Measurements from ENCODE around the gene JAK3. TPM values are rescaled to one million over a fixed set of nuclear protein-coding genes. Genes with fewer than 3 reads are reported as not detected.

JAK3 gene
- total RNA-seq, 1 donor from 2014 or later = 227 TPM

GRCh38 chr19:17872251-17873001 is 24.6 kb upstream of the JAK3 start:
- H3K4me3 Mint-ChIP-seq = peak overlapping the region; percentile 86
- H3K36me3 Mint-ChIP-seq (ENCODE audit: low read depth) = peaks cover 2% of the 10 kb centered on the region
- no peaks in the 10 kb centered on the region for H3K9me3 Mint-ChIP-seq
- DNase-seq (ENCODE audit: low spot score) = peak; percentile 48
- intact Hi-C loops (cut with micrococcal nuclease) = loop anchor here (5.0 kb wide), 1 partner anchor 125 kb away; no protein-coding TSS in a partner anchor
- H3K4me1 Mint-ChIP-seq (ENCODE audit: low read depth) = peaks cover 4% of the 10 kb centered on the region
- peak overlapping the region; percentile 48 for H3K27ac Mint-ChIP-seq
- peaks cover 4% of the 10 kb centered on the region for H3K27me3 Mint-ChIP-seq (ENCODE audit: insufficient read depth)

GRCh38 chr19:17871878-17872250 is 24.1 kb upstream of the JAK3 start, which contains the start of gene SLC5A5:
Gene SLC5A5 (plus strand): TSS chr19:17871945. CDS start chr19:17872320, 375 bp downstream.
- Mint-ChIP-seq H3K27ac (peak within 1 kb of the TSS; percentile 74), H3K4me1 (ENCODE audit: low read depth) (peaks cover 4% of the 10 kb centered on the region), H3K36me3 (ENCODE audit: low read depth) (peaks cover 2% of the 10 kb centered on the region), H3K9me3 (no peaks in the 10 kb centered on the region), H3K4me3 (peak within 1 kb of the TSS; percentile 86), H3K27me3 (ENCODE audit: insufficient read depth) (peaks cover 4% of the 10 kb centered on the region)
- intact Hi-C loops (cut with micrococcal nuclease) = loop anchor here (5.0 kb wide), 1 partner anchor 125 kb away; no protein-coding TSS in a partner anchor
- DNase-seq (ENCODE audit: low spot score) = no peak

GRCh38 chr19:17871032-17871877 is 23.5 kb upstream of the JAK3 start:
- no peak for DNase-seq (ENCODE audit: low spot score)
- H3K4me3 Mint-ChIP-seq = peak overlapping the region; percentile 86
- peaks cover 4% of the 10 kb centered on the region for H3K27me3 Mint-ChIP-seq (ENCODE audit: insufficient read depth)
- intact Hi-C loops (cut with micrococcal nuclease) = loop anchor here (5.0 kb wide), 1 partner anchor 126 kb away; no protein-coding TSS in a partner anchor
- peaks cover 2% of the 10 kb centered on the region for H3K36me3 Mint-ChIP-seq (ENCODE audit: low read depth)
- H3K4me1 Mint-ChIP-seq (ENCODE audit: low read depth) = peaks cover 4% of the 10 kb centered on the region
- H3K27ac Mint-ChIP-seq = no peak overlapping the region
- no peaks in the 10 kb centered on the region for H3K9me3 Mint-ChIP-seq

DNA sequence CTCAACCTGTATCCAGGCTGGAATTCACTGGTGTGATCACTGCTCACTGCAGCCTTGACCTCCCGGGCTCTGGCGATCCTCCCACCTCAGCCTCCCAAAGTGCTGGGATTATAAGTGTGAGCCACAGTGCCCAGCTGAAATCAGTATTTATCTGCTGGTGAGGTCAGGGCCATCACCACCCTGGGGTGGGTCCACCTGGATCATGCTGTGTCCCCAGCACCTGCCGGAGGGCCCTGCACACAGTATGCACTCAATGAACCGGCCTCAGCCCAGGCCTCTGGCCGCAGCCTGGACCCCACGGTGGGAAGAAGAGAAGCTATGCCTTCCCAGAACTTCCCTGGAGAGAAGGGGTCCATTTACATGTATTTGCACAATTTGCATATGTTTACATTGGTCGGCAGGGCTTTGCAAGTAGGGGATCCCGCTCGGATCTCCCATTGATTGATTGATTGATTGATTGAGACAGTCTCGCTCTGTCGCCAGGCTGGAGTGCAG is 21.4 kb upstream of the JAK3 start:
- no peak overlapping the region for H3K27ac Mint-ChIP-seq

DNA sequence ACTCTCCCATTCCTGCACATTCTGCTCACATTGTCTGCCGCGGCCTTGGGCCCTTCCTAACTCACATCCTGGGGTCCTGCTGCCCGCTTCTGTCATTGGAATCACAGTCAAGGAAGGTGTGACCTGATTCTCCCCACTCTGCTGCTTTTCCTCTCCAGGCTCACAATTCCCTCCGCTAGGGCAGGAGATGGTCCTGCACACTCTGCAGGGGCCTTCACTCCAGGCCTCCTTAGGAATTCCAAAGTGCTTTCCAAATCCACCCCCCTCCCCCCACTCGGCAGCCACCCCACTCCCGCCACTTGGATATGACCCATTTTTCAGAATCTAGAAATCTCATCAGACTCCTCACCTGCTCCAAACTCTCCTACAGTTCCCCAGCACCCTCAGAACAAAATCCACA is 20.9 kb upstream of the JAK3 start:
- intact Hi-C loops (cut with micrococcal nuclease) = no loop called here
- H3K4me1 Mint-ChIP-seq (ENCODE audit: low read depth) = peaks cover 6% of the 10 kb centered on the region
- peaks cover 20% of the 10 kb centered on the region for H3K36me3 Mint-ChIP-seq (ENCODE audit: low read depth)
- H3K9me3 Mint-ChIP-seq = no peaks in the 10 kb centered on the region
- no peak overlapping the region for H3K27ac Mint-ChIP-seq
- no peak overlapping the region for H3K4me3 Mint-ChIP-seq
- DNase-seq (ENCODE audit: low spot score) = no peak
- peaks cover 4% of the 10 kb centered on the region for H3K27me3 Mint-ChIP-seq (ENCODE audit: insufficient read depth)

More for the DNA sequence above, 21.4 kb upstream of the JAK3 start:
- no peak for DNase-seq (ENCODE audit: low spot score)
- H3K4me3 Mint-ChIP-seq = no peak overlapping the region
- intact Hi-C loops (cut with micrococcal nuclease) = no loop called here
- H3K27me3 Mint-ChIP-seq (ENCODE audit: insufficient read depth) = peaks cover 4% of the 10 kb centered on the region
- peaks cover 16% of the 10 kb centered on the region for H3K36me3 Mint-ChIP-seq (ENCODE audit: low read depth)
- H3K9me3 Mint-ChIP-seq = no peaks in the 10 kb centered on the region
- peaks cover 4% of the 10 kb centered on the region for H3K4me1 Mint-ChIP-seq (ENCODE audit: low read depth)

DNA sequence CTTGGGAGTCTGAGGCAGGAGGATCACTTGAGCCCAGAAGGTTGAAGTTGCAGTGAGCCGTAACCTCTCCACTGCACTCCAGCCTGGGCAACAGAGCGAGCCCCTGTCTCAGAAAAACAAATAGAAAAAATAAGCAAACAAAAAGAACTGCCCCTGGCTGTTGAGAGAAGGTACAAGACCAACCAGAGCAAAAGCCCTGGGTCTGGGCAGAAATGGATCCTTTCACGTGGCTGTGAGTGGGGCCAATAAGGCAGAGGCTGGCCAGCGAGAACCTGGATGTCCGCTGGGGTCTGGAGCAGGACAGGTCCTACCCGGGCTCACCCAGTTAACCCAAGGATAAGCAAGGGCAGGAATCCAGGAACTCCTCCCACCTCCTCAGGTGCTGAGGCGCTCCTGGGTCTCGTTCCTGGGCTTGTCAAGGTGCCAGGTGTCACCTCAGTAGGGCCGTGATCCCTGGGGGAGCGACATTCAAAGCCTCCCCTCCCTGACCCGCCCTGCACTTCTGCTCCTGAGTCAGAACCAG is 19.2 kb upstream of the JAK3 start:
- Mint-ChIP-seq H3K4me1 (ENCODE audit: low read depth) (peaks cover 9% of the 10 kb centered on the region), H3K4me3 (no peak overlapping the region), H3K27ac (no peak overlapping the region), H3K36me3 (ENCODE audit: low read depth) (peaks cover 30% of the 10 kb centered on the region), H3K27me3 (ENCODE audit: insufficient read depth) (peaks cover 4% of the 10 kb centered on the region), H3K9me3 (no peaks in the 10 kb centered on the region)
- intact Hi-C loops (cut with micrococcal nuclease) = no loop called here
- DNase-seq (ENCODE audit: low spot score) = no peak

- peaks cover 10% of the 10 kb centered on the region for H3K4me1 Mint-ChIP-seq (ENCODE audit: low read depth)
- intact Hi-C loops (cut with micrococcal nuclease) = no loop called here
- H3K4me3 Mint-ChIP-seq = no peak overlapping the region
- peaks cover 35% of the 10 kb centered on the region for H3K36me3 Mint-ChIP-seq (ENCODE audit: low read depth)
- H3K27ac Mint-ChIP-seq = peak overlapping the region; percentile 14
- DNase-seq (ENCODE audit: low spot score) = no peak
- no peaks in the 10 kb centered on the region for H3K9me3 Mint-ChIP-seq
- H3K27me3 Mint-ChIP-seq (ENCODE audit: insufficient read depth) = peaks cover 4% of the 10 kb centered on the region
Measured at GRCh38 chr19:17866312-17866963, 18.7 kb upstream of the JAK3 start.

GRCh38 chr19:17865364-17866311 is 17.9 kb upstream of the JAK3 start:
- no peak overlapping the region for H3K4me3 Mint-ChIP-seq
- no peaks in the 10 kb centered on the region for H3K9me3 Mint-ChIP-seq
- DNase-seq (ENCODE audit: low spot score) = no peak
- H3K4me1 Mint-ChIP-seq (ENCODE audit: low read depth) = peaks cover 17% of the 10 kb centered on the region
- H3K27me3 Mint-ChIP-seq (ENCODE audit: insufficient read depth) = peaks cover 4% of the 10 kb centered on the region
- intact Hi-C loops (cut with micrococcal nuclease) = no loop called here
- peaks cover 43% of the 10 kb centered on the region for H3K36me3 Mint-ChIP-seq (ENCODE audit: low read depth)
- no peak overlapping the region for H3K27ac Mint-ChIP-seq

DNA sequence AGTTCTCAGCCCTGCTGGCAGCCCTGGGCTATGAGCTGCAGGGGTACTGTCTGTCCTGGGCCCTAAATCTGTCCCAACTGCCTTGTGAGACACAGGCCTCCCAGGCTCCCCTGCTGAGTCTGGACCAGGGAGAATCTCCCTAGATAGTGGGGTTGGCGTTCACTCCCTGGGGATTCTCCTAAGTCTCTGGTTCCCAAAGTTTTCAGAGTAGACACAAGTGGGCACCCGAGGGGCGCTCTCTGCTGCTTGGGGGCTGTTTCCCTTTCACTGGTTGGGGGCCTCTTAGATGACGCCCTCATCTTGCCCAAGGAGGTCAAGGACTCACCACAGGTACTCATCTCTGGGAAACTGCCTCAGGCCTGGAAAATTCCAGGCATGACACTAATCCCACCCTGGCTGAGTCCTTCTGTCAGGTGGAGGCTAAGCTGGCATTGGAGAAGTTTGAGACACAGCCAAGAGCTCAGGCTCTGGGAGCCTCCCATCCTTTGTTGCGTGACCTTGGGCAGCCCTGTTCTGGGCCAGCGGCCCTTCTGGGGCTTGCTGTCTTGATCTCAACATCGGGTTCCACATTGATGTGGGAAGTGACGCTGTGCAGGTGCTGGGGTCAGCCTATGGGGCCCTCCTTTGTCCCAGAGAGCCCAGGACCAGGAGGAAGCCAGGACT is 15.9 kb upstream of the JAK3 start:
- Mint-ChIP-seq H3K9me3 (no peaks in the 10 kb centered on the region), H3K36me3 (ENCODE audit: low read depth) (peaks cover 53% of the 10 kb centered on the region), H3K4me3 (peak overlapping the region; percentile 39), H3K4me1 (ENCODE audit: low read depth) (peaks cover 22% of the 10 kb centered on the region), H3K27ac (peak overlapping the region; percentile 31), H3K27me3 (ENCODE audit: insufficient read depth) (peaks cover 4% of the 10 kb centered on the region)
- no peak for DNase-seq (ENCODE audit: low spot score)
- intact Hi-C loops (cut with micrococcal nuclease) = no loop called here

DNA sequence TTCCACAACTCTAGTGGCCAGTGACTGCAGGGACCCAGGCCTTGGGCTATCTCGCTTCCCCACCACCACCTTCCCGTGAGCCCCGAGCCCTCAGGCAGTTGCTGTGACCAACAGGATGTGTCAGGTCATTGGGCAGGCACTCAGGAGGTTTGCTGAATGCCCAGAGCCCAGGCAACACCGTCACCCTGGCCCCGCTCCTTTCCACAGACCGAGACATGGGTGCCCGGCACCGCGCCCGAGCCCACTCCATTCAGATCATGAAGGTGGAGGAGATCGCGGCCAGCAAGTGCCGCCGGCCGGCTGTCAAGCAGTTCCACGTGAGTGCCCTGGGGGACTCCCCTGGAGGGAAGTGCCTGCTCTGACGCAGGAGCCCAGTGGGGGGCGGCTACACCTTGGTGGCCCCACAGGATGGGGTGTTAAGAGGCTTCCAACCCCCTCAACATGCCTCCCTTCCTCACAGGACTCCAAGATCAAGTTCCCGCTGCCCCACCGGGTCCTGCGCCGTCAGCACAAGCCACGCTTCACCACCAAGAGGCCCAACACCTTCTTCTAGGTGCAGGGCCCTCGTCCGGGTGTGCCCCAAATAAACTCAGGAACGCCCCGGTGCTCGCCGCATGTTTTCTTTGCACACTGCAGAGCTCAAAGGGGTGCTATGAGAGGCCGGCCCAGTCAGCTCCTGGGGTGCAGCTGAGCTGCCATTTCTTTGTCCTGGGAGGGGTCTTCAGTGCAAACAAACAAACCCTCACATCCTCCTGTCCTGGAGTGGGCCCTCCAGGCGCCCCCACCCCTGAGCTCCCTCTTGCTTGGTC is 15.1 kb upstream of the JAK3 start:
- peaks cover 53% of the 10 kb centered on the region for H3K36me3 Mint-ChIP-seq (ENCODE audit: low read depth)
- intact Hi-C loops (cut with micrococcal nuclease) = no loop called here
- H3K27ac Mint-ChIP-seq = peak overlapping the region; percentile 48
- H3K4me3 Mint-ChIP-seq = peak overlapping the region; percentile 99
- no peak for DNase-seq (ENCODE audit: low spot score)
- peaks cover 22% of the 10 kb centered on the region for H3K4me1 Mint-ChIP-seq (ENCODE audit: low read depth)
- no peaks in the 10 kb centered on the region for H3K9me3 Mint-ChIP-seq
- H3K27me3 Mint-ChIP-seq (ENCODE audit: insufficient read depth) = peaks cover 4% of the 10 kb centered on the region

Measured in activated T-helper 1 cell treated with anti-CD3 and anti-CD28 coated beads, Interleukin-12 subunit alpha, Interleukin-12 subunit beta, Interleukin-2, Interleukin-4 antibody, amounts not matched to agents 30 ng/mL and 10 ng/mL and 1 ng/mL, durations not matched to agents 14 hours and 24 hours and 36 hours (primary cell).